Measurements from ENCODE around the gene TFF3.

Gene TFF3

GRCh38 chr21:42317826-42318746, 2.9 kb upstream of the TFF3 start:
- TF ChIP-seq CTCF (conservative IDR thresholded peaks at IDR 0.05), result no peak
- TF ChIP-seq ZFX (IDR thresholded peaks at IDR 0.05), result no peak
- no peak overlapping the region; the same call in 1 of the 2 replicates for H3K27ac ChIP-seq

- no peak overlapping the region; the same call in 1 of the 2 replicates for H3K27ac ChIP-seq
- TF ChIP-seq CTCF (conservative IDR thresholded peaks at IDR 0.05) (no peak), ZFX (IDR thresholded peaks at IDR 0.05) (no peak)
Observed at GRCh38 chr21:42317341-42317741, 2.1 kb upstream of the TFF3 start.

GRCh38 chr21:42316891-42317290, 1.7 kb upstream of the TFF3 start:
- no peak overlapping the region; the same call in 1 of the 2 replicates for H3K27ac ChIP-seq
- TF ChIP-seq CTCF (conservative IDR thresholded peaks at IDR 0.05) (no peak), ZFX (IDR thresholded peaks at IDR 0.05) (no peak)

- H3K27ac ChIP-seq, result peak overlapping the region; percentile 71
- TF ChIP-seq CTCF (conservative IDR thresholded peaks at IDR 0.05), result no peak
- TF ChIP-seq ZFX (IDR thresholded peaks at IDR 0.05), result no peak
Observed at GRCh38 chr21:42314616-42315295, 453 bp downstream of the TFF3 start.

GRCh38 chr21:42313501-42313969, 1.7 kb downstream of the TFF3 start:
- TF ChIP-seq CTCF (conservative IDR thresholded peaks at IDR 0.05) (no peak), ZFX (IDR thresholded peaks at IDR 0.05) (no peak)
- H3K27ac ChIP-seq, result no peak overlapping the region

- no peak overlapping the region for H3K27ac ChIP-seq
- TF ChIP-seq CTCF (conservative IDR thresholded peaks at IDR 0.05) (no peak), ZFX (IDR thresholded peaks at IDR 0.05) (no peak)
Observed at GRCh38 chr21:42312626-42313104, 2.5 kb downstream of the TFF3 start.

All from C4-2B (cell line).